ENCODE results near the gene CKS1B.

Gene CKS1B

GRCh38 chr1:154974102-154974807 lies at the start of gene CKS1B:
TSS of gene CKS1B (plus strand) at chr1:154974681. CDS start at chr1:154974746, 65 bp downstream.
- DNase-seq, result peak; percentile 96

DNA sequence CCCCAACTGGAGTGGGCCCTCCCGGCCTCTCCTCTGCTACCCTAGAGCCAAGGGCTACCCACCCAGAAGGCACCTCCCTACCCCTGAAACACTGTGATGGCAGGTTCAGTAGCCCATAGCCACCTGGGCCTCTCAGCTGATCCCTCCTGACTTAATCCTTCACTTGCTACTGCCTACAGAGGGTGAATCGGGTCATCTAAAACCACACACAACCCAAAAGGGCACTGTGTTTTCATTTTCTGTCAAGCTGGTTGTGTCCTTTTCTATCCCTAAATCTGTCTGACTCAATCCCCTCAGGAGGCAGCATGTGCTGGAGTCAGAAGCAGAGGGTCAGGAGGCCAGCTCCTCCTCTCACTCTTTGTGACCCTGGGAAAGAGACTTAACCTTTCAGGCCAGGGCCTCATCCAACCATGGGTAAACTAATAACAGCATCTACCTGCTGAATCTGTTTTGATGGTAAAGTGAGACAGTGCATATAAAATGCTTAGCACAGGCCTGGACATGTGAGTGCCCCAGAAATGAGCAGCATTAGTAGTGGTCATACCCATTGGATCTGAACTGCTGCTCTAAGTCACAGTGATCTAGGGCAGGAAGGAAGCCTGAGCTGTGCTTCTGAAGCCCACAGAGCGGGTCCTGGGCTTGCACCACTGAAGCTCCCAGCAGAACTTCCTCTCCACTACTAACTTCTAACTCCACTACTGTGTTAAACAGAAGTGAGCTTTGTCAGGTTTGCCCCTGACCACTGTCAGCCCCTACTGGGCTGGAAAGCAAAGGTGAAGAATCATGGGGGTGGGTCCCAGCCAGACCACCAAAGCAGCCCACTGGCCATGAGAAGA lies 48.9 kb upstream of the CKS1B start:
- DNase-seq, result no peak

- DNase-seq, result no peak
Measured at GRCh38 chr1:154926201-154926600, 48.3 kb upstream of the CKS1B start.

DNA sequence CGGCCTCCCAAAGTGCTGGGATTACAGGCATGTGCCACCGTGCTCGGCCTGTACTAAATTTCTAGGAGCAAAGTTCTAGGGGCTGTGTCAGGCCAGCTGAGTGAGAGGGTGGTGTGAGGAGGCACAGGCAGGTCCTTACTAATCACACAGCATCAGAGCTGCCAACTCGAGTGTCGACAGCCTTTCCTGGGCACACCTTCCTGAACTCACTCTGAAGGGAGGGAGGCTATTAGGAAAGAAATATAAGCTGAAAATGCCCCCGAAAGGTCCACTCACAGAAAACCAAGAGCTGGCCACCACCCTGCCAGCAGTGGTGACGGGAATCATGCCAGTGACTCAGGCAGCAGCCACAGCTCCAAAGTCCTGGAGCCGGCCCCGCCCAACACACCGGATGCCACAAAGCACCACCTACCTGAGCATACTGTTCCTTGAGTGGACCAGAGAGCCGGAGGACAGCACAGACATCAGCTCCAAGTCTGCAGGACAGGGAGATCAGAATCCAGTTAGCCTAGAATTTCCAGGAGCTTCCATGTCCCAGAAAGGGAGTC lies 42.5 kb upstream of the CKS1B start:
- DNase-seq, result no peak

DNA sequence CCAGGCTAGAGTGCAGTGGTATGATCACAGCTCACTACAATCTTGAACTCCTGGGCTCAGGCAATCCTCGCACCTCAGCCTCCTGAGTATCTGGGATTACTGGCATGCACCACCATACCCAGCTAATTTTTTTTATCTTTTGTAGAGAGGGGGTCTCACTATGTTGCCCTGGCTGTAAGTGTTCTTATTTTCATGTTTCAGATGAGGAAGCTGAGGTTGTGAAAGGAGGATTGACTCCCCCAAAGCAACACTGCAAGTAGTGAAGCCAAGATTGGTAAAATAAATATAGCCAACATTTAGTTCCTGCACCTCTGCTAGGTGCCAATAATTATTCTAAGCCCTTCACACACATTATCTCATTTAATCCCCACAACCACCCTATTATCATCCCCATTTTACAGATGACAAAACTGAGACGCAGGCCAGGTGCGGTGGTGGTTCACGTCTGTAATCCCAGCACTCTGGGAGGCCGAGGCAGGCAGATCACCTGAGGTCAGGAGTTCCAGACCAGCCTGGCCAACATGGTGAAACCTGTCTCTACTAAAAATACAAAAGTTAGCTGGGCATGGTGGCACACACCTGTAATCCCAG lies 40.0 kb upstream of the CKS1B start:
- DNase-seq, result no peak

DNA sequence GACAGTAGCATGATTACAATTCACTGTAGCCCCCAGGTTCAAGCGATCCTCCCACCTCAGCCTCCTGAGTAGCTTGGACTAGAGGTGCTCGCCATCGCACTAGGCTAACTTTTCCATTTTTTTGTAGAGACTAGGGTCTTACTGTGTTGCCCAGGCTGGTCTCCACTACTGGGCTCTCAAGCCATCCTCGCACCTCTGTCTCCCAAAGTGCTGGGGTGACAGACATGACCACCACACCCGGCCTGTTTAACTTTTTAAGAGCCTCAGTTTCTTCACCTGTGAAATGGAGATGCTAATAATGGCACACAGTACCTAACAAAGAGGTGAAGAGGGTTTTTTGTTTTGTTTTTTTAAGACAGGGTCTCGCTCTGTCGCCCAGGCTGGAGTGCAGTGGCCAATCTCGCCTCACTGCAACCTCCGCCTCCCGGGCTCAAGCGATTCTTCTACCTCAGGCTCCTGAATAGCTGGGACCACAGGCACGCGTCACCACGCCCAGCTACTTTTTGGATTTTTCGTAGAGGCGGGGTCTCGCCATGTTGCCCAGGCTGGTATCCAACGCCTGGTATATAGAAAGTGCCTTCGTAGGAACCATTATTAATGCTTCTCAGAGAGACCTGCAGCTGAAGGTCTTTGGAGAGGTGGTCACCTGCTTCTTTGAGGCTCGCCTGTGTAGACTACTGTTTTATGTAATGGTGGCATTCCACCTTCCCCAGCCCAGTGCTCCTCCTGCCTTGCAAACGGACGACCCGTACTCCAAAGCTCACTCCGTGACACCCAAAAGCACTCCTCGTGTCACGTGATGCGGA lies 38.5 kb upstream of the CKS1B start:
- no peak for DNase-seq

DNA sequence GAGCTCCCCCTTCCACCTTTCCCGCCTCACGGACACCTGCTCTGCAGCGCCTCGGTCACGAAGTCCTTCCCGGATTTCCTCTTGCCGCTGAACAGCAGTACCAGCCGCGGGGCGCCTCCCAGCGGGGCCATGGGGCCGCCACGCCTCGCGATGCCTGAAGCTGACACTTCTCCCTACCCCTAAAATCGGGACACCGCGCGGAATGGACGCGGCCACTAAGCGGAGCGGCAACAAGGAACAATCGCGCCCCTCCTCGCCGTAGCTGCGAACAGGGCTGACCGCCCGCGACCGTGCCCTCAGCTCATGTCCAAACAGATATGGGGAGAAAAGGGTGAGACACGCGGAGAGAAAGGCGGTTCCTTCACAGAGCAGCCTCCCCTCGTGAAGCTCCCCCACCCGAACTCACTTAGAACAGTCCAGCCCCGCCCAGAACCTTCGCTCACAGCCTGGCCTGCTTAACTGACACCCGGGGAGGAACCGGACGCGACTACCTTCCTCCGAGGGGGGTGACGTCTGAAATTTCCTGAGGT lies 37.9 kb upstream of the CKS1B start, which contains the start of gene PMVK:
Gene PMVK (minus strand): TSS at position 165 of the 530 bp plus-strand sequence. CDS start 34 bp downstream, at position 131.
- DNase-seq, result peak; percentile 96

DNA sequence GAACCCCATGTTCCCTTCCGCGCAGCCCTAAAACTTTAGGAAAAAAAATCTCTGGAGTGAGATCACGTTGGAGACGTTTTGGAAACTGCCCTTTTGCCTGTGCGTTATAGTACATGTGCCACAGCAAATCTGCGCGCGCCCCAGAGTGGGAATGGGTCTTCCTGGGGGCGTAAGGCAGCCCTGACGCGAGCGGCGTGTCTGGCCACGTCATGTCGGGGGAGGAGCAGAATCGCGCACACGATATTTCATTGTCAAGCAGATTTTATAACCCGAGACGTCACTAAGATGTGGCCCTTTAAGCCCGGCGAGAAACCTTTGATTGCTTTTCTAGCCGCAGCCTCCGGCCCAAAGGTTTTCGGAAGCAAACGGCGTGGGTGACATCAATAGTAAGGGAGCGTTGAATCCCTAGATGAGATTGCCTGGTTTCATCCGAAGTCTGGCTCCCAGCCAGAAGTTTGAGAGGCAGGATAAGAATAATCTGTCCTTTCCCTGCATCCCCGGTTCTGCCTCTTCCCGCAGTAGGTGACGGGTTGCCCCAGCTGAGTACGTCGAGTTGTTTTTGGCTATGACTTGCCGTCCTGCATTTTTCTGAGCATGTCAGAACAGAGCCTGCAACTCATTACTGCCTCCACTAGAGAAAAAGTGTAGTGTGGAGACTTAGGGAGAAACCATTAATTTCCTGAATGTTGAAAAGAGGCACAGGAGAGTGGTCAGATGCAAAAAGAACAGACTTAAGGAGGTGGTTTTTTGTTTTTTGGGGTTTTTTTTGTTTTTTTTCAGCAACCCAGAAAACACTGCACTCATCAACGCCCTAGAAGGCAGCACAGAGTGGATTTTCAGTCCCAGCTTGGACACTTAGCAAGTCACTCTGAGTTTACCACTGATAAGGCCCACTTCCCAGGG lies 37.1 kb upstream of the CKS1B start:
- DNase-seq, result peak; percentile 83

DNA sequence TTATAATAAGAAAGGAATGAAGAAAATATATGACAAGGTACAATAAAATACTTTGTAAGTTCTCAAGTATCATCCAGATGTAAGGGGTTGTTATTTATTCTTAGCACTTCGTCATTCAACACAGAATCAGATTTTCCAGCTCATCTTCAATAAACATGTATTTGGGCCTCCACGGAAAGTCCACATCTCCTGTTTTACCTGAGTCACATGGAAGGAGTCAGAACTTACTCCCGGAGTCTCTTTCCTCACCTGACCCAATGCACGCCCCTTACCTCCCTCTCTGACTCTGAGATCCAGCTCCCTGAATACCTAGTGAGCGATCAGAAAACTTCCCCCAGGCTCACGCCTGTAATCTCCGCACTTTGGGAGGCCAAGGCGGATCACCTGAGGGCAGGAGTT lies 36.5 kb upstream of the CKS1B start:
- DNase-seq, result no peak

DNA sequence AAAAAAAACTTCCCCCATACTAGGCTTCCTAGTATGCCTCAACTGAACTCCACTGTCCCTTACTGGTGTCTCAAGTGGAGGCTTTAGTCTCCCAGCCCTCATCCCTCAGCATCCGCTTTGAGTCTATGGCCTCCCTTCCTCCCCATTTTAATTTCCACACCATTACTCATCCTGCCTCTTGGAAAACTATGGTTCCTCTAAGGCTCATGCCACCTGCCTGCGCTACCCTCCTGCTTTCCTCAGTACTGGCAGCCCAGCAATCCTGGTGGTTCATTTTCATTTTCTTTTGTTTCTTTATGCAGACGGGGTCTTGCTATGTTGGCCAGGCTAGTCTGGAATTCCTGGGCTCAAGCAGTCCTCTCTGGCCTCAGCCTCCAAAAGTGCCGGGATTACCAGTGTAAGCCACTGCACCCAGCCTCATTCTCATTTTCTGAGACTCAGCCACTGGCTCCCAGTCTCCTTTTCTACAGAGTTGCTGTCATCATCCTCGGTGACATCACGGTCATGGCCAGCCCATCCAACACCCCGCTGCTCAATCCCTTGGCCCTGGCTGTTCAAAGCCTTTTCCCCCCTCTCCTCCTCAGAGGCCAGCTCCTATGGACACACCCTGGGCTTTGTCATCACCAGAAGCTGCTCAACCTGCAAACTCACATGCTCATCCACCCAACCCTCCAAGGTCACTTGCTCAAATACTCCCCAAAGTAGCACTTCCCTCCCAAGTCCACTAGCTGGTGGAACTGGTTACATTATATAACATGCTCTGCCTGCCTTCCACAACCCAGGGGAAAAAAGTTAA lies 35.7 kb upstream of the CKS1B start:
- DNase-seq, result no peak

GRCh38 chr1:154940213-154940560 lies 34.3 kb upstream of the CKS1B start:
- no peak for DNase-seq

DNA sequence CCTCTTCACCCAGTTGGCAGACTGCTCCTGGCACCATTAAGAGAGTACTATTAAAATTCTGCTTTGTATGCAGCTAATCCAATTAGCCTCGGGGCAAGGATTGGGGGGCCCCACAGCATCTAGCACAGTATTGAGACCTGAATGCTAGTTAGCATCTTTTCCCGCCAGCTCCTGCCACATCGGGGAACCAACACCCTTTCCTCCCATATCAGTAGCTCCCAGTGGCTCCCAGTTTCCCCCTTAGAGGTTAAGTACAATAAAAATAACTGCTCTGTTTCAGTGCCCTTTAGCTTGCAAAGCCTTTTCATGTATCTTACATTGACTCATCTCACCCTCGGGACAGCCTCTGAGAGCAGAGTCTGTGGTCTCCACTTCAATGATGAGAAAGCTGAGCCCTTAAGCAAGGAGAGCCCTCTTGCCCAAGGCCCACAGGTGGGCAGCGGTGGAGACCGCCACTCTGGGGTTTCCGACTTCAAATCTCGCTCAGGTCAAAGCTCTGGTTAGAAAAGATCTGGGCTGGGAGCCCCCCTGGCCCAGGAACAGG lies 33.8 kb upstream of the CKS1B start:
- no peak for DNase-seq

- DNase-seq, result no peak
Measured at GRCh38 chr1:154941333-154942013, 33.0 kb upstream of the CKS1B start.

- no peak for DNase-seq
Measured at GRCh38 chr1:154943649-154944400, 30.7 kb upstream of the CKS1B start.

DNA sequence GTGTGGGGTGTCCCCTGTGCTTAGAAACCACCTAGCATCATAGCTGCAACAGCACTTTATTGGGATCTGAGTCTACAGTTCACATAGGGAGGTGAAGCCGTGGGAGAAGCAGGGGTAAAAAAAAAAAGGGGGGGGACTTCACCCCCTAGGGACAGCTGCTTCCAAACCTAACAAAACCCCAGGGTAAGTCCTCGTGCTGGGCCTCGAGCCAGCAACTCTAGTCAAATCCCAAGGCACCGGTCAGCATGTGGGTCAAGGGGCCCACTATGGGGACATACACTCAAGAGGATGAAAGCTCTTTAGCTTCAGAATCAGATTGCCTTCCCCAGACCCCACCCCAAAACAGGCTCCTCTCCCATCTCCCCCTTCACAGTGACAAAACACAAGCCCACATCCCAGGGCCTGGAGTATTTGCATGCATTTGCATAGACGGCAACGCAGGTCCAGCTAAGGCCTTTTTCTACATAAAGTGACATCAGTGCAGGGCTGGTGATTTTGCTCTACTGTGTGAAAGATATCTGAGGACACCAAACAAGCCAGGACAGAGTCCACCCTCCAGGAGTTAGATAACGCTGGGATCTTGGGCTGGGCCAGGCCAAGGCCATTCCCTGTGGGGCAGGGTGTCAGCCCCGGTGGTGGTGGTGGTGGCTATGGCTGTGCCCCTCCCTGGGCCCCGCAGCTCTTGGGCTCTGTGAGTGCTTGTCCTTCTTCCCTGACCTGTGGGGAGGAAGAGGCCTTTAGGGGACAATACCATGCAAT lies 29.9 kb upstream of the CKS1B start:
- DNase-seq, result no peak

DNA sequence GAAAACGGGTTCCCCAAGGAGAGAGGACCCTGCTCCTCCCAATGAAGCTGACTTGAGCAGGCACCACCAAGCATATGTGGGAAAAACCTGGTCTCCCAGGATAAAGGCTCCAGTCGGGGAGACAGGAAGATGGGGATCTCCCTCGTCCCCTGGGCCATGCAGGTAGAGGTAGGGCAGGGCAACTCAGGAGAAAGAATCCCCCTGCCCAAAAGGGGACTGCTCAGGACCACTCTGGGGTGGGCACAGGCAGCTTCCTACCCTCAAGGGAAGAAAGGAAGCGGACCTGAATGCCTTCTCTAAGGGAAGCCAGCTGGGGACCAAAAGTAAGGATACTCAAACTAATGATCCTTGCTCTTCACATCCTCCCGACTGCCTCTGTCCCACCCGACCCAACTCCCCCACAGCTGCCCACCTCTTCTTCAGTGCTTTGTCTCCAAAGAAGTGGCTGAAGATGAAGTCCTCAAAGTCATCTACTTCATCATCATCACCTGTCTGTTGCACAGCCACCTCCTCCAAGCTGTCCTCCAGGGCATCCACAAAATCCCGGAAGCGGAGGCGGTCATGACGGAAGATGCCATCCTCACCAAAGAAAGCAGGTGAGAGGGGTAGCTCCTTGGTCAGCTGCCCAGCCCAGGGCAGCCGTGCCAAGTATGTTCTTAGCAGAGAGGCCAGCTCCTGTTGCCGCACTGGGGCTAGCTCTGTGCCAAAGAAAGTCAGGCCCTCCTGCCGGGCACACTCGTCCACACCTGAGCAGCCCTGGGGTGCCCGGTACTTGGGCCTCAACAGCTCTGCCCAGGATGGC lies 29.1 kb upstream of the CKS1B start:
- DNase-seq, result no peak
